ENCODE results near the gene PIP4K2B. TPM values are rescaled to one million over a fixed set of nuclear protein-coding genes. Genes with fewer than 3 reads are reported as not detected.

The PIP4K2B gene
- total and polyA plus RNA-seq, 2 of the 8 experiments (the other 6 are each of a cell fraction or from before 2014, with no cell fraction given): 21.5 to 57.8 TPM

DNA sequence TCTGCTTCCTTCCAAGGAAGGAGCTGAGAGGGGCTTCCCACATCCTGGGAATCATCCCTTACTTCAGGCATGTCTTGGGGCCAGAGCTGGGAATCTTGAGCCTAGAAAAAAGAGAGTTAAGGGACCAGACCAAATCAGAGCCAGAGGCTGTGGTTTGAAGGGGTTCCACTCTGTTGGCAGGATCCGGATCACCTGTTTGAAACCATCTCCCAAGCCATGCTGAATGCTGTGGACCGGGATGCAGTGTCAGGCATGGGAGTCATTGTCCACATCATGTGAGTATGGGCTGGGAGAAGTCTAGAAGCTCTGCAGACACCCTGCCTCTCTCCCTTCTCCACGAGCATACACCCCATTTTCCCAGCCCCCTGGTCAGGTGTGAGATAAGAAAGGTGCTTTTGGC, 37.1 kb downstream of the PIP4K2B start (continued):
- TF ChIP-seq, protein P1, sequence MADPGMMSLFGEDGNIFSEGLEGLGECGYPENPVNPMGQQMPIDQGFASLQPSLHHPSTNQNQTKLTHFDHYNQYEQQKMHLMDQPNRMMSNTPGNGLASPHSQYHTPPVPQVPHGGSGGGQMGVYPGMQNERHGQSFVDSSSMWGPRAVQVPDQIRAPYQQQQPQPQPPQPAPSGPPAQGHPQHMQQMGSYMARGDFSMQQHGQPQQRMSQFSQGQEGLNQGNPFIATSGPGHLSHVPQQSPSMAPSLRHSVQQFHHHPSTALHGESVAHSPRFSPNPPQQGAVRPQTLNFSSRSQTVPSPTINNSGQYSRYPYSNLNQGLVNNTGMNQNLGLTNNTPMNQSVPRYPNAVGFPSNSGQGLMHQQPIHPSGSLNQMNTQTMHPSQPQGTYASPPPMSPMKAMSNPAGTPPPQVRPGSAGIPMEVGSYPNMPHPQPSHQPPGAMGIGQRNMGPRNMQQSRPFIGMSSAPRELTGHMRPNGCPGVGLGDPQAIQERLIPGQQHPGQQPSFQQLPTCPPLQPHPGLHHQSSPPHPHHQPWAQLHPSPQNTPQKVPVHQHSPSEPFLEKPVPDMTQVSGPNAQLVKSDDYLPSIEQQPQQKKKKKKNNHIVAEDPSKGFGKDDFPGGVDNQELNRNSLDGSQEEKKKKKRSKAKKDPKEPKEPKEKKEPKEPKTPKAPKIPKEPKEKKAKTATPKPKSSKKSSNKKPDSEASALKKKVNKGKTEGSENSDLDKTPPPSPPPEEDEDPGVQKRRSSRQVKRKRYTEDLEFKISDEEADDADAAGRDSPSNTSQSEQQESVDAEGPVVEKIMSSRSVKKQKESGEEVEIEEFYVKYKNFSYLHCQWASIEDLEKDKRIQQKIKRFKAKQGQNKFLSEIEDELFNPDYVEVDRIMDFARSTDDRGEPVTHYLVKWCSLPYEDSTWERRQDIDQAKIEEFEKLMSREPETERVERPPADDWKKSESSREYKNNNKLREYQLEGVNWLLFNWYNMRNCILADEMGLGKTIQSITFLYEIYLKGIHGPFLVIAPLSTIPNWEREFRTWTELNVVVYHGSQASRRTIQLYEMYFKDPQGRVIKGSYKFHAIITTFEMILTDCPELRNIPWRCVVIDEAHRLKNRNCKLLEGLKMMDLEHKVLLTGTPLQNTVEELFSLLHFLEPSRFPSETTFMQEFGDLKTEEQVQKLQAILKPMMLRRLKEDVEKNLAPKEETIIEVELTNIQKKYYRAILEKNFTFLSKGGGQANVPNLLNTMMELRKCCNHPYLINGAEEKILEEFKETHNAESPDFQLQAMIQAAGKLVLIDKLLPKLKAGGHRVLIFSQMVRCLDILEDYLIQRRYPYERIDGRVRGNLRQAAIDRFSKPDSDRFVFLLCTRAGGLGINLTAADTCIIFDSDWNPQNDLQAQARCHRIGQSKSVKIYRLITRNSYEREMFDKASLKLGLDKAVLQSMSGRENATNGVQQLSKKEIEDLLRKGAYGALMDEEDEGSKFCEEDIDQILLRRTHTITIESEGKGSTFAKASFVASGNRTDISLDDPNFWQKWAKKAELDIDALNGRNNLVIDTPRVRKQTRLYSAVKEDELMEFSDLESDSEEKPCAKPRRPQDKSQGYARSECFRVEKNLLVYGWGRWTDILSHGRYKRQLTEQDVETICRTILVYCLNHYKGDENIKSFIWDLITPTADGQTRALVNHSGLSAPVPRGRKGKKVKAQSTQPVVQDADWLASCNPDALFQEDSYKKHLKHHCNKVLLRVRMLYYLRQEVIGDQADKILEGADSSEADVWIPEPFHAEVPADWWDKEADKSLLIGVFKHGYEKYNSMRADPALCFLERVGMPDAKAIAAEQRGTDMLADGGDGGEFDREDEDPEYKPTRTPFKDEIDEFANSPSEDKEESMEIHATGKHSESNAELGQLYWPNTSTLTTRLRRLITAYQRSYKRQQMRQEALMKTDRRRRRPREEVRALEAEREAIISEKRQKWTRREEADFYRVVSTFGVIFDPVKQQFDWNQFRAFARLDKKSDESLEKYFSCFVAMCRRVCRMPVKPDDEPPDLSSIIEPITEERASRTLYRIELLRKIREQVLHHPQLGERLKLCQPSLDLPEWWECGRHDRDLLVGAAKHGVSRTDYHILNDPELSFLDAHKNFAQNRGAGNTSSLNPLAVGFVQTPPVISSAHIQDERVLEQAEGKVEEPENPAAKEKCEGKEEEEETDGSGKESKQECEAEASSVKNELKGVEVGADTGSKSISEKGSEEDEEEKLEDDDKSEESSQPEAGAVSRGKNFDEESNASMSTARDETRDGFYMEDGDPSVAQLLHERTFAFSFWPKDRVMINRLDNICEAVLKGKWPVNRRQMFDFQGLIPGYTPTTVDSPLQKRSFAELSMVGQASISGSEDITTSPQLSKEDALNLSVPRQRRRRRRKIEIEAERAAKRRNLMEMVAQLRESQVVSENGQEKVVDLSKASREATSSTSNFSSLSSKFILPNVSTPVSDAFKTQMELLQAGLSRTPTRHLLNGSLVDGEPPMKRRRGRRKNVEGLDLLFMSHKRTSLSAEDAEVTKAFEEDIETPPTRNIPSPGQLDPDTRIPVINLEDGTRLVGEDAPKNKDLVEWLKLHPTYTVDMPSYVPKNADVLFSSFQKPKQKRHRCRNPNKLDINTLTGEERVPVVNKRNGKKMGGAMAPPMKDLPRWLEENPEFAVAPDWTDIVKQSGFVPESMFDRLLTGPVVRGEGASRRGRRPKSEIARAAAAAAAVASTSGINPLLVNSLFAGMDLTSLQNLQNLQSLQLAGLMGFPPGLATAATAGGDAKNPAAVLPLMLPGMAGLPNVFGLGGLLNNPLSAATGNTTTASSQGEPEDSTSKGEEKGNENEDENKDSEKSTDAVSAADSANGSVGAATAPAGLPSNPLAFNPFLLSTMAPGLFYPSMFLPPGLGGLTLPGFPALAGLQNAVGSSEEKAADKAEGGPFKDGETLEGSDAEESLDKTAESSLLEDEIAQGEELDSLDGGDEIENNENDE (IDR thresholded peaks at IDR 0.05; ENCODE audit: insufficient replicate concordance, low read length): no peak
- TF ChIP-seq EZH2 (IDR thresholded peaks at IDR 0.05; ENCODE audit: low read depth, low read length, severe bottlenecking) (no peak), HDAC6 (IDR thresholded peaks at IDR 0.05; ENCODE audit: low read depth, low read length) (no peak), SP2 (IDR thresholded peaks at IDR 0.05; ENCODE audit: low read length) (no peak), BRCA1 (IDR thresholded peaks at IDR 0.05; ENCODE audit: low read depth, low read length) (no peak), PHF8 (conservative IDR thresholded peaks at IDR 0.05; ENCODE audit: low read depth, low read length) (no peak), ZNF274 (IDR thresholded peaks at IDR 0.05; ENCODE audit: borderline replicate concordance, extremely low read depth, low read length) (no peak), SAP30 (IDR thresholded peaks at IDR 0.05; ENCODE audit: insufficient read depth, insufficient replicate concordance, low read length) (no peak), EGR1 (IDR thresholded peaks at IDR 0.05; ENCODE audit: borderline replicate concordance, low read depth, low read length) (no peak), CBX5 (IDR thresholded peaks at IDR 0.05; ENCODE audit: low read depth, low read length) (no peak), RXRA (IDR thresholded peaks at IDR 0.05; ENCODE audit: insufficient read depth, low read depth, low read length) (no peak), FOSL1 (IDR thresholded peaks at IDR 0.05; ENCODE audit: insufficient read depth, low read depth, low read length) (no peak)

Measured in H1 (cell line).